ENCODE measurements around the gene CALHM2. TPM values are rescaled to one million over a fixed set of nuclear protein-coding genes. Genes with fewer than 3 reads are reported as not detected.
A peak's percentile ranks its signal among the peaks of the same experiment; 100 is the strongest.

The CALHM2 gene
- polyA plus RNA-seq, 1 of the 3 experiments (the other 2 are of a cell fraction) = 0.10 TPM

DNA sequence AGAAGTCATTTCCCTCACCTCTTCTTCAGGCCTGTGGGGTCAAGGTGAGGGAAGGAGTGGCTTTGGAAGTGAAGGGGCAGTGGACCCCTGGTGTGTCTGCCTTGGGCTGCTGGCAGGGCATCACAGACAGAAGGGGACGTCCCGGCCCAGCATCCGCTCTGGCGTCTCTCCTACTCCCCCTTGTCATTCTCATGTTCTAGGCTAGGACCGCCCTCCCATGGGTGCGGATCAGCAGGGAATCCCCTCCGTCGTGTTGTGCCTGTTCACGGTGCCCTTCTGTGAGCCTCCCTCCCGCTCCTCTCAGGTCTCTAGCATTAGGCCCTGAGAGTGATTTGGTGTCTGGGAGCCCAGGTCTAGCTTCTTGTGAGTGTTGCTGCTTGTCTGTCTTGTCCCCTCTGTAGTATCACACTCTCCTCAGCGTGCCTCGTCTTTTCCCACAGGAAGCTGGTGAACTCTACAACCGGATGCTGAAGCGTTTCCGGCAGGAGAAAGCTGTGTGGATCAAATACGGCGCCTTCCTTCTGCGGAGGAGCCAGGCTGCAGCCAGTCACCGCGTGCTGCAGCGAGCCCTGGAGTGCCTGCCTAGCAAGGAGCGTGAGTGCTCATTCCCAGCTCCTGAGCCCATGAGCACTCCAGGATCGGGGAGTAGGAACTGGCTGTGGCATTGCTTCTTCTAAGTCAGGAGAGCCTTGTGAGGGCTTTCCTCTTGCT is 8.5 kb downstream of the CALHM2 start (continued):
- TF ChIP-seq, protein P1, sequence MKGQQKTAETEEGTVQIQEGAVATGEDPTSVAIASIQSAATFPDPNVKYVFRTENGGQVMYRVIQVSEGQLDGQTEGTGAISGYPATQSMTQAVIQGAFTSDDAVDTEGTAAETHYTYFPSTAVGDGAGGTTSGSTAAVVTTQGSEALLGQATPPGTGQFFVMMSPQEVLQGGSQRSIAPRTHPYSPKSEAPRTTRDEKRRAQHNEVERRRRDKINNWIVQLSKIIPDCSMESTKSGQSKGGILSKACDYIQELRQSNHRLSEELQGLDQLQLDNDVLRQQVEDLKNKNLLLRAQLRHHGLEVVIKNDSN (IDR thresholded peaks at IDR 0.05; ENCODE audit: borderline replicate concordance, low read depth) = no peak
- TF ChIP-seq CHD2 (IDR thresholded peaks at IDR 0.05; ENCODE audit: low read length, partially characterized antibody) = no peak
- TF ChIP-seq FOXM1 (IDR thresholded peaks at IDR 0.05; ENCODE audit: low read depth) = no peak
- TF ChIP-seq RFX5 (IDR thresholded peaks at IDR 0.05; ENCODE audit: low read length) = no peak
- TF ChIP-seq JUND (IDR thresholded peaks at IDR 0.05) = no peak
- TF ChIP-seq RAD21 (IDR thresholded peaks at IDR 0.05; ENCODE audit: low read length) = no peak
- no peak for TF ChIP-seq NRF1 (IDR thresholded peaks at IDR 0.05; ENCODE audit: low read depth, low read length)
- TF ChIP-seq ELF1 (IDR thresholded peaks at IDR 0.05) = no peak

DNA sequence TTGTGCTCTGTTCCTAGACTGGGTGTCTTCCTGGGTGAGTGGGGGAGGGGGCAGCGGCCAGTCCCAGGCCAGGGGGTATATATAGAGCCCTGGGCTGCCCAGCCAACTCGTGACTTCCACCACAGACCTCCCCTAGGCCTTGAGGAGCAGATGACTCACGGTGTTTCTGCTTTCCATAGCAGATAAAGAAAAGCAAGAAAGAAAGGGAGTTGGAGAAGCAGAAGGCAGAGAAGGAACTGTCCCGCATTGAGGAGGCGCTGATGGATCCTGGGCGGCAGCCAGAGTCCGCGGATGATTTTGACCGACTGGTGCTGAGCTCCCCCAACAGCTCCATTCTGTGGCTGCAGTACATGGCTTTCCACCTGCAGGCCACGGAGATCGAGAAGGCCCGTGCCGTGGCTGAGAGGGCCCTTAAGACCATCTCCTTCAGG is 10.1 kb downstream of the CALHM2 start:
- 90% methylated on average over 9 of the region's 13 CpGs for WGBS (ENCODE audit: low lambda C conversion rate)
- DNase-seq = no peak
- POLR2A ChIA-PET = no interaction called here

More for the DNA sequence above, 10.1 kb downstream of the CALHM2 start:
- Histone ChIP-seq H3K9me2 (no peaks in the 10 kb centered on the region), H3K27me3 (ENCODE audit: insufficient read depth) (no peaks in the 10 kb centered on the region), H2AFZ (ENCODE audit: low read depth) (no peak overlapping the region), H3K36me3 (replicated peaks in 1 of 2; ENCODE audit: control insufficient read depth in 1 of 2, insufficient read depth in 2 of 2, low read length in 1 of 2) (peaks cover 49 to 89% of the 10 kb centered on the region in 2 experiments), H3K4me1 (ENCODE audit: control insufficient read depth in 1 of 2, insufficient read depth in 2 of 2, low read depth in 1 of 2, low read length in 1 of 2) (no peaks in the 10 kb centered on the region), H3K9me3 (no peaks in the 10 kb centered on the region), H4K20me1 (ENCODE audit: insufficient read depth) (no peaks in the 10 kb centered on the region), H3K79me2 (ENCODE audit: insufficient read depth) (no peaks in the 10 kb centered on the region), H3F3A (replicated peaks; ENCODE audit: insufficient read depth) (peaks cover 5% of the 10 kb centered on the region), H3K9ac (no peak overlapping the region), H3K4me3 (ENCODE audit: low read depth in 2 of 2, low read length in 1 of 2) (no peak overlapping the region), H3K27ac (ENCODE audit: low read depth in 2 of 2, low read length in 1 of 2) (peak overlapping the region in 1 of 2 experiments; percentile 47; a peak in 1 of 4 replicates), H3K4me2 (no peak overlapping the region)
- CTCF ChIA-PET = interaction anchor here (1.0 to 3.2 kb wide), 6 partner anchors 9 to 123 kb away, joined by 3 to 17 read pairs (median 4); partner anchors contain the start of gene CALHM2
- TF ChIP-seq GATA2 (CRISPR knock-in tag; IDR thresholded peaks at IDR 0.05) (no peak), TEAD4 (IDR thresholded peaks at IDR 0.05; ENCODE audit: borderline replicate concordance, insufficient read depth) (no peak), EZH2phosphoT487 (IDR thresholded peaks at IDR 0.05; ENCODE audit: borderline replicate concordance, low read depth) (no peak), JUND (IDR thresholded peaks at IDR 0.05) (no peak), FOXJ3 (CRISPR knock-in tag; IDR thresholded peaks at IDR 0.05) (no peak), CHD2 (IDR thresholded peaks at IDR 0.05; ENCODE audit: low read length, partially characterized antibody) (no peak), MXI1 (IDR thresholded peaks at IDR 0.05; ENCODE audit: low read depth, low read length) (no peak), ZBTB33 (IDR thresholded peaks at IDR 0.05; ENCODE audit: borderline replicate concordance, low read depth) (no peak), RCOR1 (IDR thresholded peaks at IDR 0.05; ENCODE audit: low read length) (no peak), CTCF (IDR thresholded peaks at IDR 0.05) (no peak), SMC3 (IDR thresholded peaks at IDR 0.05; ENCODE audit: low read depth, low read length) (no peak), SIN3A (IDR thresholded peaks at IDR 0.05; ENCODE audit: borderline replicate concordance, low read depth, low read length) (no peak), POLR2AphosphoS5 (IDR thresholded peaks at IDR 0.05; ENCODE audit: low read depth, low read length) (no peak), TAF1 (IDR thresholded peaks at IDR 0.05; ENCODE audit: borderline replicate concordance, low read depth, low read length) (no peak), GABPA (IDR thresholded peaks at IDR 0.05; ENCODE audit: low read depth) (no peak), RXRA (IDR thresholded peaks at IDR 0.05; ENCODE audit: borderline replicate concordance, low read depth) (no peak), USF2 (IDR thresholded peaks at IDR 0.05; ENCODE audit: borderline replicate concordance, low read depth, low read length) (no peak)
- TF ChIP-seq, protein P1 (IDR thresholded peaks at IDR 0.05; ENCODE audit: borderline replicate concordance, low read depth) = no peak
- TF ChIP-seq, protein P2, sequence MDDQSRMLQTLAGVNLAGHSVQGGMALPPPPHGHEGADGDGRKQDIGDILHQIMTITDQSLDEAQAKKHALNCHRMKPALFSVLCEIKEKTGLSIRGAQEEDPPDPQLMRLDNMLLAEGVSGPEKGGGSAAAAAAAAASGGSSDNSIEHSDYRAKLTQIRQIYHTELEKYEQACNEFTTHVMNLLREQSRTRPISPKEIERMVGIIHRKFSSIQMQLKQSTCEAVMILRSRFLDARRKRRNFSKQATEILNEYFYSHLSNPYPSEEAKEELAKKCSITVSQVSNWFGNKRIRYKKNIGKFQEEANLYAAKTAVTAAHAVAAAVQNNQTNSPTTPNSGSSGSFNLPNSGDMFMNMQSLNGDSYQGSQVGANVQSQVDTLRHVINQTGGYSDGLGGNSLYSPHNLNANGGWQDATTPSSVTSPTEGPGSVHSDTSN (IDR thresholded peaks at IDR 0.05) = no peak
